NCI-H345 (cell line): Measurements from ENCODE around the gene ALG14.
A peak's percentile ranks its signal among the peaks of the same experiment; 100 is the strongest.
"Not testable (repeated sequence)": the region's sequence is repeated elsewhere in the genome, so short reads cannot be mapped to it uniquely, and the experiment has no call there.

Experiments
- DNase-seq: peaks from one replicate; lab custom pipeline; 2025; lab: John Stamatoyannopoulos, UW

The ALG14 gene

GRCh38 chr1:94953746-94954145 is 119.0 kb downstream of the ALG14 start:
- DNase-seq, result no peak

GRCh38 chr1:94953107-94953506 is 119.6 kb downstream of the ALG14 start:
- no peak for DNase-seq

DNA sequence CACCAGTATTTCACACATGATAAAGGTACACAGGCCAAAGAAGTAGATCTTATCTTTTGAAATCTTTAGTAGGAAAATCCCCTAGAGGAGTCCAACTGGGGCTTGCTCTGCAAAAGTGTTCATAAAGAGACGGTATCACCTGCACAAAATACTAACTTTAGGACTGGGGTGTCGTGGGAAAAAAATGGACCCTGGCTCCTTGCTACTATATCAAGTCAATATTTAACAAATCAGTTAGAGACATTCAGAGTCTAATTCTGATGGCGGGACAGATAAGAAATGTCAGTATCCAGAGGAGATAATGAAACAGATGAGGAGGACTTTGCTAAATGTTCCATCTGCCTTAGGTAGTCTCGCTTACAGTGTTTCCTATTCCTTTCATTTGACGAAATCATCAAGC is 120.2 kb downstream of the ALG14 start:
- DNase-seq, result no peak

- no peak for DNase-seq
Observed at GRCh38 chr1:94951509-94952208, 121.1 kb downstream of the ALG14 start.

DNA sequence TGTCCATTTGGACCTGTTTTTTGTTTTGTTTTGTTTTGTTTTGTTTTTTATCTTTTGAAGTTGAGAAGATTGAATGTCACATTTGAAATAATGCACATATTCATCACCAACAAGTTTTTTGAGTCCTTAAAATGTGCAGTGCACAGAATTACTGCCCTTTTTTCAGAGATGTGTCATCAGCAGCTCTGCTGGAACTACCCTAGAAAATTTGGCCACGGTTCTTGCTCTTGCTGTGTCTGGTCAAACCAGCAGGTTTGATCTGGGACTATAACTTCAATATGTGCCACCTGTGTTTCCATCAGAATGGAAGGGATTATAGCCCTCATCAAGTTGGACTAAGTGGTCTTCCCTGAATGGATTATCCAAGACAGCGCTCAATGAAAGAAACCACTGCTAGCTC is 121.7 kb downstream of the ALG14 start:
- DNase-seq, result no peak

DNA sequence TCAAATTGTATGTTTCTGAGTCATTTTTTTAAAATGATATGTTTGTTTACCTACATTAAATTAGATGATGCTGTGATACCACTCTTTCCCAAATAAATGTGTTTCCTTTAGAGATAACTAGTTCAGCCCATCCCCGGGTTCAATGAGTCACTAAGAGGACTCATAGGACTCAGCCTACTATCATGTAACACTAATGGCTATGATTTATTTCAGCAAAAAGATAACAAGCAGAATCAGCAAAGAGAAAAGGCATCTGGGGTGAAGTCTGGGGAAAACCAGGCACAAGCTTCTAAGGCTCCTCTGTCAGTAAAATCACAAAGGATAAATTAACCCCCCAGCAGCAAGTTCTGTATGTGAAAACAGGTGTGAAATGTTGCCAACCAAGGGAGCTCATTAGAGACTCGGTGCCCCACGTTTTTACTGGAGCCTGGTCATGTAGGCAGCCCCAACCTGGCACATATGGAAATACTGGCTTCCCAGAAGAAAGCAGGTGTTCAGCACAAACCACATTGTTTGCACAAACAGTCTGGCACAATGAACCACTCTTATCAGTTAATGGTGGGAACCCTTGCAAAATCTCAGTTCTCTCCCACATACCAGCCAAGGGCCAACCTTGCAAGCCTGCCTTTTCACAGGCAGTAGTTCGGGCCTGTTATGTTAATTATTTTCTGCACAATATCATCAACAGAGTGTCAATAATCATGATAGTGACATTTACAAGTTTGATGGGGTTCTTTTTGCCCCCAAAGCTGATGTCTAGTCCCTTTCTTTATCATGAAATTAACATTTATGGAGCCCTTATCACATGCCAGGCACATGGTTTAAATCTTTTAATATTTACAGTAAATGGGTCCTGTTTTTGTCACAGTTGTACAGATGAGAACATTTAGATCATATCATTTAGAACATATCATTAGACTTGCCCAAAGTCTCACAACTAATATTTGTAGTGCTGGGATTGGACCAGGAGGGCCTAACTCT is 122.8 kb downstream of the ALG14 start:
- peak; percentile 84 for DNase-seq

GRCh38 chr1:94947437-94947836 is 125.3 kb downstream of the ALG14 start:
- DNase-seq, result no peak

GRCh38 chr1:94946886-94947285 is 125.9 kb downstream of the ALG14 start:
- DNase-seq, result no peak

- no peak for DNase-seq
Observed at GRCh38 chr1:94942171-94943128, 130.3 kb downstream of the ALG14 start.

- not testable (repeated sequence) for DNase-seq
Observed at GRCh38 chr1:94941480-94941879, 131.3 kb downstream of the ALG14 start.

- no peak for DNase-seq
Observed at GRCh38 chr1:94940738-94941137, 132.0 kb downstream of the ALG14 start.

- no peak for DNase-seq
Observed at GRCh38 chr1:94937820-94938219, 134.9 kb downstream of the ALG14 start.

DNA sequence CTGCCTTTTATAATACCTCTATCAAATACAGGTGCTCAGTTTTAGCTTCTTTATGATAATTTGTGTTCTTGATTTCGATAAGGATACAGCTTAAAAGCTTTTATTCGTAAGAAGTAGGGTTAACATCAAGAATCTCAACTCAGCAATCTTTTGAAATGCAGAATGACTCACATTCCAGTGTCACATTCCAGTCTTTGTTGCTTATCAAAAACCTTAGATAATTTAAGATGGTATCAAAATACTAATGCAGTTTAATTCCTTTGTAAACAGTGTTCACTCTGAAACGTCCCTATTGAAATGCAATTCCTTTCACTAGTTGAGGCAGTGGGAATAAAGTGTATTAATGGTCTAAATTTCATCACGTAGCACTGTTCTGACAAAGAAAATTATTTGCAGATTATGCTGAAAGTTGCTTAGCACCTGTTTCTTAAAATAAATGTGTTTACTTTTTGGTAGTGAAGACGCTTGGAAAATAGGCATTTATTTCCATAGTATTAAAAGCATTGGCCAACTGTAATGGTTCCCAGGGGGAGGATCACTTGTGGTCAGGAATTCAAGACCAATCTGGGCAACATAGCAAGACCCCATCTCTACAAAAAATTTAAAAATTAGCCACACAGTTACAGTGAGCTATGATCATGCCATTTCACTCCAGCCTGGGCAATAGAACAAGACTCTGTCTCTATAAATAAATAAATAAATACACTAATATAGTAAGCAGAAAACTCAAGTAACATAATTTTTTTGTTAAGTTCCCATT is 135.7 kb downstream of the ALG14 start:
- no peak for DNase-seq

GRCh38 chr1:94935476-94935875 is 137.3 kb downstream of the ALG14 start:
- DNase-seq, result no peak

- no peak for DNase-seq
Observed at GRCh38 chr1:94935034-94935433, 137.7 kb downstream of the ALG14 start.

DNA sequence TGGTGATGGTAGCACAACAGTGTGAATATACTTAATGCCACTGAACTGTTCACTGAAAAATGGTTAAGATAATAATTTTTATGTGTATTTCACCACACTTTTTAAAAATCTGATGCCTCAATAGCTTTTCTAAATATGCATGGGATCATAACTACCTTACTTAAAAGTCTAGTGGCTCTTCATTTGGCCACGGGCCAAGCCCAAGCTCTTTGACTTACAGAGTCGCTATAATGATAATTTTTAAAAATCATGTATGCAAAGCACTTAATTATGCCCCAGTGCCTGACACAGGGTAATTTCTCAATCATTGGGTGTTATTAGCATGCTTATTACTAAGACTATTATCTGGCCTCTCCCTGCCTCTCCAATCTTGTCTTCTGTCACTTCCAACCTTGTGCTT is 138.2 kb downstream of the ALG14 start:
- no peak for DNase-seq

- no peak for DNase-seq
Observed at GRCh38 chr1:94931254-94931841, 141.4 kb downstream of the ALG14 start.

- DNase-seq, result no peak
Observed at GRCh38 chr1:94929351-94930217, 143.2 kb downstream of the ALG14 start.

GRCh38 chr1:94928293-94928939 is 144.3 kb downstream of the ALG14 start:
- no peak for DNase-seq
